DMS79 (cell line): ENCODE results near the gene RAP1GDS1.

Experiments
- DNase-seq: peaks from one replicate; lab custom pipeline; 2025; lab: John Stamatoyannopoulos, UW

RAP1GDS1 gene

GRCh38 chr4:98482847-98483806 is 221.9 kb downstream of the RAP1GDS1 start:
- no peak for DNase-seq

- no peak for DNase-seq
Measured at GRCh38 chr4:98484031-98484430, 222.8 kb downstream of the RAP1GDS1 start.

- DNase-seq, result no peak
Measured at GRCh38 chr4:98485816-98486345, 224.7 kb downstream of the RAP1GDS1 start.

- DNase-seq, result no peak
Measured at GRCh38 chr4:98490251-98490650, 229.1 kb downstream of the RAP1GDS1 start.

- DNase-seq, result no peak
Measured at GRCh38 chr4:98491899-98492559, 230.8 kb downstream of the RAP1GDS1 start.

GRCh38 chr4:98493296-98493695 is 232.1 kb downstream of the RAP1GDS1 start:
- no peak for DNase-seq
